ENCODE measurements around the gene TMTC4.

DNA sequence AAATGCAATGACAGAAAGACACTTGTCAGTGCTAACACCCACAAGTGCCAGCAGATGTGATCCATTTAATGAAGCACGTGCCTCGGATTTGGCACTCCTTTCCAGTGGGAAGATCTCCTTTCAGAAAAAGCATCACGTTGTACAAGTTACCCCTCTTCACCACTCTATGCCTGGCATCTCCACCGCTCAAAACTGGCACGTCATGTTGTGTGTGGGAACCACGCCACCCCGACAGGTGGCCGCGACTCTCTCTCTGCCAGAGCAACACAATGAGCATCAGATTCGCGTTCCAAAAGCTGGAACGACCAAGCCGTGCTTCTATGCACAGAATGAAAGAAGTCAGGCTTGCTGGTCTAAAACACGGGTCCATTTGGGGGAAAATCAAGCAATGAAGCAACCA is 24.3 kb downstream of the TMTC4 start:
- no peak for TF ChIP-seq POLR2A (IDR thresholded peaks at IDR 0.05)
- TF ChIP-seq, protein P1, sequence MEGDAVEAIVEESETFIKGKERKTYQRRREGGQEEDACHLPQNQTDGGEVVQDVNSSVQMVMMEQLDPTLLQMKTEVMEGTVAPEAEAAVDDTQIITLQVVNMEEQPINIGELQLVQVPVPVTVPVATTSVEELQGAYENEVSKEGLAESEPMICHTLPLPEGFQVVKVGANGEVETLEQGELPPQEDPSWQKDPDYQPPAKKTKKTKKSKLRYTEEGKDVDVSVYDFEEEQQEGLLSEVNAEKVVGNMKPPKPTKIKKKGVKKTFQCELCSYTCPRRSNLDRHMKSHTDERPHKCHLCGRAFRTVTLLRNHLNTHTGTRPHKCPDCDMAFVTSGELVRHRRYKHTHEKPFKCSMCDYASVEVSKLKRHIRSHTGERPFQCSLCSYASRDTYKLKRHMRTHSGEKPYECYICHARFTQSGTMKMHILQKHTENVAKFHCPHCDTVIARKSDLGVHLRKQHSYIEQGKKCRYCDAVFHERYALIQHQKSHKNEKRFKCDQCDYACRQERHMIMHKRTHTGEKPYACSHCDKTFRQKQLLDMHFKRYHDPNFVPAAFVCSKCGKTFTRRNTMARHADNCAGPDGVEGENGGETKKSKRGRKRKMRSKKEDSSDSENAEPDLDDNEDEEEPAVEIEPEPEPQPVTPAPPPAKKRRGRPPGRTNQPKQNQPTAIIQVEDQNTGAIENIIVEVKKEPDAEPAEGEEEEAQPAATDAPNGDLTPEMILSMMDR (IDR thresholded peaks at IDR 0.05), result no peak
